B cell (primary cell): ENCODE measurements around the gene CD300LB. TPM values are rescaled to one million over a fixed set of nuclear protein-coding genes. Genes with fewer than 3 reads are reported as not detected.

Experiments
- ATAC-seq: fragments of 200-7000 bp; cut with Tn5 transposase; one replicate; pipeline ENCODE4 v1.10.0; 2021; ENCODE audit warnings: low read depth, mild to moderate bottlenecking, moderate number of reproducible peaks, moderate library complexity
- CTCF ChIA-PET: fragments of 350-600 bp; sonication (Branson Sonifier 250); formaldehyde crosslinking; loops from one replicate; lab custom pipeline; 2021; ENCODE audit warnings: antibody characterized with exemption, inconsistent platforms; lab: Charles Lee
- POLR2A ChIA-PET: fragments of 350-600 bp; sonication (Branson Sonifier 250); formaldehyde crosslinking; loops from one replicate; lab custom pipeline; 2021; ENCODE audit warnings: antibody characterized with exemption; lab: Charles Lee
- DNase-seq: peaks from one replicate; pipeline ENCODE4 v3.0.0; 2013
- H2AFZ ChIP-seq: 2 replicates; pipeline ENCODE4 v1.6.1; 2012; ENCODE audit warnings: mild to moderate bottlenecking, low read depth, low read length; ENCODE audit not compliant: insufficient read depth, poor library complexity, severe bottlenecking
- H3K27ac ChIP-seq, 2 donors: 1 replicate in 1 of 2; 2 replicates in 1 of 2; pipeline ENCODE4 v1.5.1; 2012 to 2013; ENCODE audit warnings: low read length in 2 of 2, mild to moderate bottlenecking in 2 of 2, moderate library complexity in 1 of 2
- H3K27me3 ChIP-seq, 4 experiments: fragments of 200-600 bp in 1 of 4; sonication (generic) in 1 of 4; replicated peaks in 1 of 4; 1 replicate in 2 of 4; 2 replicates in 2 of 4; pipeline versions ENCODE4 v1.6.1 to v1.7.0; 2013 to 2016; ENCODE audit warnings: low read length in 3 of 4, mild to moderate bottlenecking in 2 of 4, mixed read lengths in 1 of 4, moderate library complexity in 1 of 4; ENCODE audit not compliant: insufficient read depth in 4 of 4, control insufficient read depth in 3 of 4; ENCODE audit errors: control extremely low read depth in 1 of 4
- H3K36me3 ChIP-seq, 2 experiments: replicated peaks in 1 of 2; 1 replicate in 1 of 2; 2 replicates in 1 of 2; pipeline versions ENCODE4 v1.6.1 to v1.7.1; 2013; ENCODE audit warnings: low read length in 1 of 2; ENCODE audit not compliant: insufficient read depth in 2 of 2, control insufficient read depth in 1 of 2; ENCODE audit errors: control extremely low read depth in 1 of 2, extremely low read depth in 1 of 2
- H3K4me1 ChIP-seq, 2 donors: fragments of 200-600 bp in 1 of 2; sonication (generic) in 1 of 2; 1 replicate in 1 of 2; 2 replicates in 1 of 2; pipeline versions ENCODE4 v1.5.1 to v1.6.1; 2013 to 2017; ENCODE audit warnings: low read length in 2 of 2; ENCODE audit not compliant: control insufficient read depth in 2 of 2, insufficient read depth in 2 of 2
- H3K4me2 ChIP-seq: replicated peaks from 2 replicates; pipeline ENCODE3; 2012; ENCODE audit warnings: mild to moderate bottlenecking, low read depth, low read length; ENCODE audit not compliant: poor library complexity, severe bottlenecking
- H3K4me3 ChIP-seq, 5 experiments: fragments of 200-600 bp in 1 of 5; sonication (generic) in 1 of 5; 1 replicate in 3 of 5; 2 replicates in 2 of 5; pipeline versions ENCODE4 v1.5.1 to v1.7.0; 2011 to 2016; ENCODE audit warnings: low read length in 4 of 5, mild to moderate bottlenecking in 4 of 5, low read depth in 2 of 5, control low read depth in 1 of 5, moderate library complexity in 1 of 5; ENCODE audit not compliant: insufficient read depth in 1 of 5; ENCODE audit errors: control extremely low read depth in 1 of 5, extremely low read depth in 1 of 5
- H3K79me2 ChIP-seq: fragments of 200-600 bp; sonication (generic); one replicate; pipeline ENCODE4 v1.6.0; 2016; ENCODE audit warnings: low read length; ENCODE audit not compliant: control insufficient read depth, insufficient read depth
- H3K9ac ChIP-seq: fragments of 200-600 bp; sonication (generic); 2 replicates; pipeline ENCODE4 v1.6.1; 2017; ENCODE audit warnings: mild to moderate bottlenecking, low read length, moderate library complexity
- H3K9me3 ChIP-seq, 3 donors: one replicate each; pipeline versions ENCODE4 v1.6.1 to v1.7.1; 2013; ENCODE audit warnings: low read length in 2 of 3; ENCODE audit not compliant: control insufficient read depth in 2 of 3, insufficient read depth in 1 of 3; ENCODE audit errors: control extremely low read depth in 1 of 3
- H4K20me1 ChIP-seq: 2 replicates; pipeline ENCODE4 v1.6.0; 2012; ENCODE audit warnings: mild to moderate bottlenecking, low read length; ENCODE audit not compliant: insufficient read depth, control insufficient read depth, poor library complexity, severe bottlenecking
- H3K27ac Mint-ChIP-seq: one replicate; pipeline ENCODE4 v1.8.0; 2021; ENCODE audit warnings: mixed read lengths
- H3K27me3 Mint-ChIP-seq: one replicate; pipeline ENCODE4 v1.8.0; 2021; ENCODE audit warnings: mixed read lengths
- H3K4me1 Mint-ChIP-seq: one replicate; pipeline ENCODE4 v1.8.0; 2021; ENCODE audit warnings: mixed read lengths
- H3K4me3 Mint-ChIP-seq: one replicate; pipeline ENCODE4 v1.8.0; 2021; ENCODE audit warnings: mixed read lengths
- H3K9me3 Mint-ChIP-seq: one replicate; pipeline ENCODE4 v1.8.0; 2022; ENCODE audit warnings: mixed read lengths; ENCODE audit not compliant: insufficient read depth
- CTCF ChIP-seq: fragments of 200-600 bp; IDR thresholded peaks from one replicate; pipeline ENCODE4 v1.8.0; 2022; ENCODE audit warnings: antibody characterized with exemption, mild to moderate bottlenecking
- EZH2 ChIP-seq: IDR thresholded peaks from 2 replicates; pipeline ENCODE4 v1.6.1; 2012; ENCODE audit warnings: borderline replicate concordance, low read depth, mild to moderate bottlenecking, moderate library complexity, low read length; ENCODE audit not compliant: insufficient read depth, poor library complexity, severe bottlenecking
- WGBS: methylation state at CpG from one replicate; pipeline ENCODE4 v1.1.5; 2013; ENCODE audit warnings: missing lambda C conversion rate; ENCODE audit not compliant: insufficient coverage; 5-methylcytosine and 5-hydroxymethylcytosine counted together
- intact Hi-C: fragments of 100-400 bp; cut with micrococcal nuclease; formaldehyde crosslinking; loops from one replicate; pipeline ENCODE4 v1.10.0; 2022
- polyA plus RNA-seq: library from polyadenylated mRNA; depleted of rRNA; stranded (reverse); fragments of >200 nt; gene quantifications from 2 replicates; pipeline ENCODE4 v1.2.3, GENCODE V29; 2012
- total RNA-seq, 2 donors: library from RNA; stranded (reverse); fragments of 120-200 nt in 1 of 2; gene quantifications; 1 replicate in 1 of 2; 2 replicates in 1 of 2; pipeline versions ENCODE4 v1.2.3 to v1.2.4, GENCODE V29; 2013 to 2022

CD300LB gene
- total and polyA plus RNA-seq, 2 donors (not counting 1 experiment from before 2014, with no cell fraction given) = 0.12 to 0.39 TPM

DNA sequence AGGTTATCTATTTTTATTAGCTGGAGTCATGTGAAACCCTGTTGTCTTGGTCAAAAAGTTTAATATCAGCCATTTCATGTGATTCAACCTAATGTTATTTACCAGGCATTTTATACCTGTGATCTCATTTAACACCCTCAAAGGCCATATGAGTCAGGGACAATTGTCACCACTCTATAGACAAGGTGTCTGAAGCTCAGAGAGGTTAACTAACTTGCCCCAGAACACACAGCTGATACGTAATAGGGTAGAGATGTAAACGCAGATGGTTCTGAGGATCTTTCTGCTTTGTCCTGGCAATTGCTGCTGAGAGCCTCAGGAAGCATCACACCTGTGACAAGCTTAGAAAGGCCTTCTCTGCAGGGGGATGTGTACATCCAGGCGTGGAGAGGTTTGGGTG is 59.9 kb downstream of the CD300LB start:
- Histone ChIP-seq H3K9ac (no peak overlapping the region), H3K4me3 (no peak overlapping the region), H4K20me1 (no peaks in the 10 kb centered on the region), H3K27me3 (no peaks in the 10 kb centered on the region), H2AFZ (no peak overlapping the region), H3K4me1 (peaks cover 12 to 22% of the 10 kb centered on the region in 2 donors), H3K4me2 (no peak overlapping the region), H3K79me2 (no peaks in the 10 kb centered on the region), H3K36me3 (peaks cover 0 to 2% of the 10 kb centered on the region in 2 experiments), H3K9me3 (peaks cover 0 to 20% (median 11%) of the 10 kb centered on the region in 3 donors), H3K27ac (no peak overlapping the region)
- intact Hi-C loops = no loop called here
- H3K9me3 Mint-ChIP-seq = peaks cover 7% of the 10 kb centered on the region
- CTCF ChIA-PET = interaction anchor here (0.8 to 1.3 kb wide), 3 partner anchors 14 to 268 kb away, joined by 3 to 4 read pairs (median 3); partner anchors contain the start of gene RPL38
- no peak overlapping the region for H3K4me3 Mint-ChIP-seq
- no peak overlapping the region for H3K27ac Mint-ChIP-seq
- H3K27me3 Mint-ChIP-seq = peaks cover 13% of the 10 kb centered on the region
- peaks cover 9% of the 10 kb centered on the region for H3K4me1 Mint-ChIP-seq
- POLR2A ChIA-PET = no interaction called here
- TF ChIP-seq EZH2 = no peak
- no peak for TF ChIP-seq CTCF
- whole genome bisulfite sequencing = 88% methylated on average over 3 of the region's 3 CpGs
- DNase-seq = no peak
- ATAC-seq = no peak

Other genes starting within 250 kb of the CD300LB start
- gene KIF19, start 205.2 kb downstream of the CD300LB start, total RNA-seq = not detected in 2 replicates
- 0.12 TPM in 1 of 2 replicates, not detected in the other for gene KIF19, start 205.2 kb downstream of the CD300LB start, polyA plus RNA-seq
- gene BTBD17, start 169.6 kb downstream of the CD300LB start, total RNA-seq = not detected in 2 replicates
- gene BTBD17, start 169.6 kb downstream of the CD300LB start, polyA plus RNA-seq = not detected in 2 replicates
- gene GPR142, start 164.0 kb downstream of the CD300LB start, total RNA-seq = not detected in 2 replicates
- gene GPR142, start 164.0 kb downstream of the CD300LB start, polyA plus RNA-seq = not detected in 2 replicates
- gene GPRC5C, start 99.4 kb downstream of the CD300LB start, total RNA-seq = 0.53 and 1.1 TPM in 2 replicates
- 0.66 and 4.3 TPM in 2 replicates for gene GPRC5C, start 99.4 kb downstream of the CD300LB start, polyA plus RNA-seq
- 2.0 and 2.4 TPM in 2 replicates for gene CD300A, start 64.8 kb downstream of the CD300LB start, total RNA-seq
- 2.9 and 5.7 TPM in 2 replicates for gene CD300A, start 64.8 kb downstream of the CD300LB start, polyA plus RNA-seq
- gene CD300C, start 14.6 kb upstream of the CD300LB start, total RNA-seq = 0.19 and 0.74 TPM in 2 replicates
- gene CD300C, start 14.6 kb upstream of the CD300LB start, polyA plus RNA-seq = 0.22 and 0.72 TPM in 2 replicates
- not detected in 2 replicates for gene CD300H, start 36.0 kb upstream of the CD300LB start, total RNA-seq
- 0.58 and 0.98 TPM in 2 replicates for gene CD300H, start 36.0 kb upstream of the CD300LB start, polyA plus RNA-seq
- not detected in 2 replicates for gene CD300LD, start 60.8 kb upstream of the CD300LB start, total RNA-seq
- not detected in 2 replicates for gene CD300LD, start 60.8 kb upstream of the CD300LB start, polyA plus RNA-seq
- gene CD300E, start 92.3 kb upstream of the CD300LB start, total RNA-seq = 0.10 TPM in 1 of 2 replicates, not detected in the other
- gene CD300E, start 92.3 kb upstream of the CD300LB start, polyA plus RNA-seq = 0.92 and 1.4 TPM in 2 replicates
- gene CD300LF, start 181.4 kb upstream of the CD300LB start, total RNA-seq = 0.52 and 1.0 TPM in 2 replicates
- gene CD300LF, start 181.4 kb upstream of the CD300LB start, polyA plus RNA-seq = 1.1 and 1.2 TPM in 2 replicates
- gene RAB37, start 205.8 kb upstream of the CD300LB start, total RNA-seq = 76.0 and 76.8 TPM in 2 replicates
- gene RAB37, start 205.8 kb upstream of the CD300LB start, polyA plus RNA-seq = 67.6 and 81.9 TPM in 2 replicates
- gene NHERF1, start 217.2 kb upstream of the CD300LB start, total RNA-seq = 69.5 and 81.8 TPM in 2 replicates
- gene NHERF1, start 217.2 kb upstream of the CD300LB start, polyA plus RNA-seq = 45.0 and 56.2 TPM in 2 replicates
- gene NAT9, start 244.9 kb upstream of the CD300LB start, total RNA-seq = 66.6 and 71.1 TPM in 2 replicates
- gene NAT9, start 244.9 kb upstream of the CD300LB start, polyA plus RNA-seq = 73.6 and 86.5 TPM in 2 replicates